Ishikawa (cell line): ENCODE data around the gene SLC41A2.

Experiments used
- CEBPB ChIP-seq: IDR thresholded peaks from 2 replicates; pipeline ENCODE4 v1.6.1; 2012
- CREB1 ChIP-seq: IDR thresholded peaks from 2 replicates; pipeline ENCODE4 v1.6.1; 2012; ENCODE audit warnings: low read depth
- EP300 ChIP-seq: IDR thresholded peaks from 2 replicates; pipeline ENCODE4 v1.6.1; 2012; ENCODE audit warnings: borderline replicate concordance
- FOXM1 ChIP-seq: IDR thresholded peaks from 2 replicates; pipeline ENCODE4 v1.6.1; 2012; ENCODE audit warnings: low read depth, borderline replicate concordance
- NFIC ChIP-seq: IDR thresholded peaks from 2 replicates; pipeline ENCODE4 v1.6.1; 2012
- USF1 ChIP-seq: IDR thresholded peaks from 2 replicates; pipeline ENCODE4 v1.6.1; 2012
- YY1 ChIP-seq: IDR thresholded peaks from 2 replicates; pipeline ENCODE4 v1.6.1; 2012; ENCODE audit warnings: low read depth
- ZBTB7A ChIP-seq: IDR thresholded peaks from 2 replicates; pipeline ENCODE4 v1.6.1; 2012; ENCODE audit warnings: low read depth
- TF ChIP-seq, protein P1 (sequence below): IDR thresholded peaks from 2 replicates; pipeline ENCODE4 v1.6.1; 2012; ENCODE audit warnings: low read depth, mild to moderate bottlenecking

- TF ChIP-seq FOXM1: no peak
- TF ChIP-seq CREB1: no peak
- TF ChIP-seq CEBPB: no peak
- no peak for TF ChIP-seq USF1
- no peak for TF ChIP-seq ZBTB7A
- TF ChIP-seq NFIC: no peak; the same call in 1 of the 2 replicates
- no peak; the same call in 1 of the 2 replicates for TF ChIP-seq EP300
- no peak for TF ChIP-seq YY1
- TF ChIP-seq, protein P1, sequence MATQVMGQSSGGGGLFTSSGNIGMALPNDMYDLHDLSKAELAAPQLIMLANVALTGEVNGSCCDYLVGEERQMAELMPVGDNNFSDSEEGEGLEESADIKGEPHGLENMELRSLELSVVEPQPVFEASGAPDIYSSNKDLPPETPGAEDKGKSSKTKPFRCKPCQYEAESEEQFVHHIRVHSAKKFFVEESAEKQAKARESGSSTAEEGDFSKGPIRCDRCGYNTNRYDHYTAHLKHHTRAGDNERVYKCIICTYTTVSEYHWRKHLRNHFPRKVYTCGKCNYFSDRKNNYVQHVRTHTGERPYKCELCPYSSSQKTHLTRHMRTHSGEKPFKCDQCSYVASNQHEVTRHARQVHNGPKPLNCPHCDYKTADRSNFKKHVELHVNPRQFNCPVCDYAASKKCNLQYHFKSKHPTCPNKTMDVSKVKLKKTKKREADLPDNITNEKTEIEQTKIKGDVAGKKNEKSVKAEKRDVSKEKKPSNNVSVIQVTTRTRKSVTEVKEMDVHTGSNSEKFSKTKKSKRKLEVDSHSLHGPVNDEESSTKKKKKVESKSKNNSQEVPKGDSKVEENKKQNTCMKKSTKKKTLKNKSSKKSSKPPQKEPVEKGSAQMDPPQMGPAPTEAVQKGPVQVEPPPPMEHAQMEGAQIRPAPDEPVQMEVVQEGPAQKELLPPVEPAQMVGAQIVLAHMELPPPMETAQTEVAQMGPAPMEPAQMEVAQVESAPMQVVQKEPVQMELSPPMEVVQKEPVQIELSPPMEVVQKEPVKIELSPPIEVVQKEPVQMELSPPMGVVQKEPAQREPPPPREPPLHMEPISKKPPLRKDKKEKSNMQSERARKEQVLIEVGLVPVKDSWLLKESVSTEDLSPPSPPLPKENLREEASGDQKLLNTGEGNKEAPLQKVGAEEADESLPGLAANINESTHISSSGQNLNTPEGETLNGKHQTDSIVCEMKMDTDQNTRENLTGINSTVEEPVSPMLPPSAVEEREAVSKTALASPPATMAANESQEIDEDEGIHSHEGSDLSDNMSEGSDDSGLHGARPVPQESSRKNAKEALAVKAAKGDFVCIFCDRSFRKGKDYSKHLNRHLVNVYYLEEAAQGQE: no peak
Observed at GRCh38 chr12:104958805-104959334, 780 bp upstream of the SLC41A2 start.
